AG20443 (cell line): Measurements from ENCODE around the gene VENTX.
"Not testable (repeated sequence)": the region's sequence is repeated elsewhere in the genome, so short reads cannot be mapped to it uniquely, and the experiment has no call there.

ENCODE experiments used
- DNase-seq: peaks from one replicate; pipeline ENCODE4 v3.0.0; 2012; ENCODE audit warnings: low spot score, mixed read lengths

Gene VENTX

GRCh38 chr10:133216776-133217175 is 20.9 kb upstream of the VENTX start:
- no peak for DNase-seq

DNA sequence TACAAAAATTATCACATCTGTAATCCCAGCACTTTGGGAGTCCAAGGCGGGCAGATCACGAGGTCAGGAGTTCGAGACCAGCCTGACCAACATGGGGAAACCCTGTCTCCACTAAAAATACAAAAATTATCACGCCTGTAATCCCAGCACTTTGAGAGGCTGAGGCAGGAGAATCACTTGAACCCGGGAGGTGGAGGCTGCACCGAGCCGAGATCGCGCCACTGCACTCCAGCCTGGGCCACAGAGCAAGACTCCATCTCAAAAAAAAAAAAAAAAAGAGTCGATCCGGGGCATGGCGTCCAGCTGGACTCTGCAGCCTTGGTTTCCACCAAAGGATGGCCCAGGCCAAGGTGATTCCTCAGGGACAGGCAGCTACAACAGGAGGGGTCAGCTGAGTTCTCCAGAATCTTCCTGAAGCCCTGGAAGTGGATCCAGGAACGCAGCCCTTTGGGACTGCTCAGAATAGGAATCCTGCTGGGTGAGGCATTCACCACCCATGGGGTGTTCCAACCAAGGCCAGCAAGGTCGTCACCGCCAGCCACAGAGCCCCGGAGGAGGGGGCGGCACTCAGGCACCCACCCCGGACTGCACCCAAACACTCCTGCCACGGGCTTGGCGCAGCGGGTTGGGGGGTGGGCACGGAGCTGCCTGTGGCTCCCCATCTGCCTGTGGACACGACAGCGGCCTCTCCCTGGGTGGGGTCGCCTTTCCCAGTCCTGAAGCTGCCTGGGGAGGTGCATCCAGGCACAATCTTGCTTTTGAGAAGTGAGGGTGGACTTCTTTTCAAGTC is 19.7 kb upstream of the VENTX start:
- no peak for DNase-seq

GRCh38 chr10:133218891-133219290 is 18.8 kb upstream of the VENTX start:
- DNase-seq, result no peak

DNA sequence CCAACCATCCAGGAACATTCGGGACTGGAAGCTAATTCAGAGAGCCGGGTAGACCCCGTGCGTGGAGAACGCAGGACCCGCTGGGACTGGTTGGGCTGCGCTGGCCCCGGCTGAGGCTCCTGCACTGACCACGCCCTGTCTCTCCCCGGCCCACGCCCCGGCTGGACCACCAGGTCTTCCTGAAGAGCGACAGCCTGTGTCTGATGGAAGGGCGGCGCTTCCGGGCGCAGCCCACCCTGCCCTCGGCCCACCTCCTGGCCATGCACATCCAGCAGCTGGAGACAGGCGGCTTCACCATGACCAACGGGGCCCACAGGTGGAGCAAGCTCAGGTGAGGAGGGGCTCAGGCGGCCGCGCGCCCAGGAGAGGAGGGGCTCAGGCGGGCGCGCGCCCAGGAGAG is 17.9 kb upstream of the VENTX start:
- DNase-seq, result no peak

GRCh38 chr10:133221331-133221730 is 16.3 kb upstream of the VENTX start:
- no peak for DNase-seq

- DNase-seq, result not testable (repeated sequence)
These were observed 15.9 kb upstream of the VENTX start for GRCh38 chr10:133221756-133222155.

GRCh38 chr10:133224076-133224475 is 13.6 kb upstream of the VENTX start:
- no peak for DNase-seq

GRCh38 chr10:133224756-133225372 is 12.8 kb upstream of the VENTX start:
- no peak for DNase-seq

- no peak for DNase-seq
These were observed 11.9 kb upstream of the VENTX start for GRCh38 chr10:133225707-133226191.

DNA sequence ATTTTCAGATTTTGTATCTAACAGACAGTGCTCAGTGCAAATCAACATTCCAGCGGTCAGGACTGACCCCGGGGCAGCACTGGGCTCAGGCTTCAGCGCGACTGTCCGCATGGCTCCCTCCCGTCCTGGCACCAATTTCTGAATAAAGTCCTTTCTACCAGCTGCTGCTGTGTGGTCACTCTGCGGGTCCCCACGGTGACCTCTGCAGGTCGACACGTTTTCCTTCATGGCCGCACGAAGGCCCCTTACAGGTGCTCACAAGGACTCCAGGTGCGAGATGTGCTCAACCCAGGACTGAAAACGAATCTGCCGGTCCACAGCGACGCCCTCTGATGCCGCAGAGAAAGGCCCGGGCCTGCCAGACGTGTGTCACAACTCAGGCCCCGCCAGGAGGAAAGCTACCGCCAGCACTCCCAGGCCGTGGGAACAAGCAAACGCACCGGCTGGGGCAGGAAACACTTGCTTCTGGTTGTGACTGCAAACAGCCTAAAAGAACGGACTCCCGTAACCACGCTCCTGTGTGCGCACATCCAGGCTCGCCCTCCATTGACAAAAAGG is 11.3 kb upstream of the VENTX start:
- DNase-seq, result no peak

GRCh38 chr10:133227256-133227655 is 10.4 kb upstream of the VENTX start:
- no peak for DNase-seq

DNA sequence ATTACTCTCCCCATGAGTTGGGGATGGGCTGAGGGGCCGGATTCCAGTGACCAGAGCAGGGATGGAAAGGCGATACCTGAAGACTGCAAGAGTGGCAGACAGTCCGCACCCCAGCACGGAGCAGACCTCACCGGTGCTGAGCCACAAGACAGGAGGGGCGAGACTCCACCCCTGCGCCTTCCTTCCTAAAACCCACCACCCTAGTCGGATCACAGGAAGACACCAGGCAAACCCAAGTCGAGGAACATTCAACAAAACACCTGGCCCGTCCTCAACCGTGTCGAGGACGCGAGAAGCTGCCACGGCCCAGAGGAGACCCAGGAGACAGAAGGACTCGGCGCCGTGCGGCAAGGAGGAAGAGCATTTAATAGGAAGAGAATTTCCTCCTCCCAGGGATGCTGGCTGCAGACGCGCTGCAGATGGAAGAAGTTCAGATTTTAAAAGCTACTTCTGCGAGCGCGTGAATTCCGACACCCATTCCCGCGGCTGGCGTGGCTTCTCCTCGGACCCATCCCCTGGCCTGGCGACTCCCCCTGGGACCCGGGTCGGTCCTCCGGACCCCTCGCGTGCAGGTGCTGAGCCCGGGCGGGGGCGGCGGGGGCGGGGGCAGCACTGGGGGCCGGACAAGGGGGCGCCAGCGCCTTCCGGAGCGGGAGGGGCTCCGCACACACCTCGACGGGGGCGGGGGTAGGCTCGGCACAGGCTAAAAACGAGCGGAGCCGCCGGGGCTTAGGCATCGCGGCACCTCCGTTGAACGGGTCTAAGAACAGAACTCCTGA is 8.2 kb upstream of the VENTX start:
- DNase-seq, result no peak

GRCh38 chr10:133230044-133230361 is 7.7 kb upstream of the VENTX start, which contains the start of gene UTF1:
Gene UTF1 (plus strand): TSS chr10:133230217. CDS start chr10:133230289, 72 bp downstream.
- DNase-seq, result no peak

GRCh38 chr10:133230387-133231195 is 7.1 kb upstream of the VENTX start:
- DNase-seq, result no peak

DNA sequence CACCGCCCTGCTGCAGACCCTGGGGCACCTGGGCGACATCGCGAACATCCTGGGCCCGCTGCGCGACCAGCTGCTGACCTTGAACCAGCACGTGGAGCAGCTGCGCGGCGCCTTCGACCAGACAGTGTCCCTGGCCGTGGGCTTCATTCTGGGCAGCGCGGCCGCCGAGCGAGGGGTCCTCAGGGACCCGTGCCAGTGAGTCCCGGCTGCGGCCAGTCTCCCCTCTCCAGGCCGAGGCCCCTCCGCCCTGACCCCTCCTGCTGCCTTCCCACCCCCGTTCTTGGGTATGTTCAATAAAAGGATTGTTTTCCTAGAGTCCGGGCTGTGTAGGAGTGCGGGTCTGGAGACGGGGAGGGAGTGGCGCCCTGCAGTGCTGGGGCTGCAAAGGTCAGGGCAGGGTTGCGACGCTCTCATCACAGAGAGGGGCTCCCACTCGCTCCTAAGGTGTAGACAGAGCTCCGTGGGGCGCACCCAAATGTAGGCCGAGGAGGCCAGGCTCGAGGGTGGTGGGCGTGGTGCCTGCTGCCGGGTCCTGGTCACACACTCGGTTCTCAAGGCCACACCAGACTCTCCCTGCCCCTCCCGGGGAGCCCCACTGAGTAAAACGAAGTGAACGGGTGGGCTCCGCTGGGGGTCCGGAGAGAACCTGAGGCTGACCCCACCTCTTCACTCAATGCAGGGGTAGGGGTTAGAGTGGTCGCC is 6.3 kb upstream of the VENTX start:
- DNase-seq, result no peak

- no peak for DNase-seq
These were observed 5.6 kb upstream of the VENTX start for GRCh38 chr10:133231946-133232574.

GRCh38 chr10:133234796-133235195 is 2.9 kb upstream of the VENTX start:
- DNase-seq, result not testable (repeated sequence)

- no peak for DNase-seq
These were observed 2.3 kb upstream of the VENTX start for GRCh38 chr10:133235265-133235855.

DNA sequence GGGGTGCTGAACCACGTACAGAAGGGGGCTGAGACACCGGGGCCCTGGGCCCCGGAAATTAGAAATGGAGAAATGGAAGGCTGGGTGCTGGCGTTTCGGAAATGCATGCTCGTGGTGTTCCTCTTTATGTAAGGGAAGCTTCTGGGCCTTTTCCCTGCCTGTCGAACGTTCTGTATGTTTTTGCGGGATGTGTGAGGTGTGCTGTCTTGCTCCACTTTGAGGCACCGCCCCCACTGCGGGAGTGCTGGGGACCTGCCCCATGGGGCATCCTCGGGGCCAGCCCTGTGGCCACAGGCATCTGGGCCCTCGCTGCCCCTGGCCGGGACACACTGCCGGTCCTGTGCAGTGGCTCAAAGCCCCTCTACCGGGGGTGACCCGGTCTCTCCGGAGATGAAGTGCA is 1.7 kb upstream of the VENTX start:
- DNase-seq, result no peak
